GOT3 (cell line): ENCODE measurements around the gene AOPEP.

Source experiments
- DNase-seq: peaks from one replicate; lab custom pipeline; 2025; ENCODE audit warnings: mixed read lengths; lab: John Stamatoyannopoulos, UW

The AOPEP gene

GRCh38 chr9:94899464-94900221 lies 173.1 kb downstream of the AOPEP start:
- DNase-seq = no peak

- no peak for DNase-seq
Observed at GRCh38 chr9:94900222-94901018, 173.9 kb downstream of the AOPEP start.

DNA sequence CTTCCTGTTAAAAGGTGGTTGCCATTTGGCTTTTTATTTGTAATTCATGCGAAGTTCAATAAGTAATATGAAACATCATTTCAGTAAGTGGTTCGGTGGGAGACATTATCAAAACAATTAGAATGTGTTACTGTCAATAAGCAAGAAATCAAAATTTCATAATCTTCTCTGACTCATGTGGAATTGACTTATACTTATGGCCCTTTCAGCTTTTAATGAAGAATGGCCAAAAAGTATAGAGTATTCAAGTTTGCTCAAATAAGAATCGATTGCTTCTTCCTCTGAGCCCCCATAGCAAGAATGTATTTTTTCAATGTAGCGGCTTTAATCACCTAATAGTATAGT lies 174.5 kb downstream of the AOPEP start:
- DNase-seq = no peak

DNA sequence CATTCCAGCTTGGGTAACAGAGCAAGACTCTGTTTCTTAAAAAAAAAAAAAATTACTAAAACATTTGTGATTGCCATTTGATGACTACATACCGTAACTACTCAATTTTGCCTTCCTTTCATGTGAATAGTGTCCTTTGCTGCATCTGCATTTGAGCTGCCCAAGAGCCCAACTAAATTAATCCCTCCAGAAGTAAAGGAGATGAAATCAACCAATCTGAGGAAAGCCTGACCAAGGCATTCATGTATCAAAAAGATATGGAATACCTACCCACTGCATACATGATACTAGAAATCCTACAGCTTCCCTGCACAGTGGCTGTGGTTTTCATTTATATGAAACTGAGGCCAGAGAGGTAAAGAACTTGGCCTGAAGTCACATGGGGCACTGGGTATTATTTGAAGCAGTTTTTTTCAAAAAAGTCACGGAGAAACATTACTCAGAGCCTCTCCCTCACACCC lies 177.5 kb downstream of the AOPEP start:
- DNase-seq = no peak

- DNase-seq = no peak
Observed at GRCh38 chr9:94904806-94905205, 178.3 kb downstream of the AOPEP start.

DNA sequence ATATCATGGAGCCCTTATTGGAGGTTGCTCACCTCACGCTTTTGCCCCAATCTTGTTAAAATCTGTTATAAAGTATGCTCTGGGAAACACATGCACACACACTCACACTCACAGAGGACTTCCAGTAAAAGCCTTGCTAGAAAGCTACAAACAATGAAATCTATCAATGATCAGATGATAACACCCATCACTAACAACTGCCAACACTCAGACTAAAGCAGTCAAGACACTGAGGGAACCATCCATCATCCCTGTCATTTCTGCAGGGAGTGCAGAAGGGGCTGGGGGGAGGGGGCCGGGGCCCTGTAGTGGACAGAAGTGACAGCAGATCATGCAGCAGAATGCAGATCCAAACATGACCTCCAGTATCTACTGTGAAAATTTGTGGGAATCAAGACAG lies 179.1 kb downstream of the AOPEP start:
- DNase-seq = no peak

GRCh38 chr9:94906181-94906580 lies 179.7 kb downstream of the AOPEP start:
- DNase-seq = no peak

- DNase-seq = no peak
Observed at GRCh38 chr9:94906713-94907112, 180.2 kb downstream of the AOPEP start.

- no peak for DNase-seq
Observed at GRCh38 chr9:94907264-94907936, 180.9 kb downstream of the AOPEP start.

DNA sequence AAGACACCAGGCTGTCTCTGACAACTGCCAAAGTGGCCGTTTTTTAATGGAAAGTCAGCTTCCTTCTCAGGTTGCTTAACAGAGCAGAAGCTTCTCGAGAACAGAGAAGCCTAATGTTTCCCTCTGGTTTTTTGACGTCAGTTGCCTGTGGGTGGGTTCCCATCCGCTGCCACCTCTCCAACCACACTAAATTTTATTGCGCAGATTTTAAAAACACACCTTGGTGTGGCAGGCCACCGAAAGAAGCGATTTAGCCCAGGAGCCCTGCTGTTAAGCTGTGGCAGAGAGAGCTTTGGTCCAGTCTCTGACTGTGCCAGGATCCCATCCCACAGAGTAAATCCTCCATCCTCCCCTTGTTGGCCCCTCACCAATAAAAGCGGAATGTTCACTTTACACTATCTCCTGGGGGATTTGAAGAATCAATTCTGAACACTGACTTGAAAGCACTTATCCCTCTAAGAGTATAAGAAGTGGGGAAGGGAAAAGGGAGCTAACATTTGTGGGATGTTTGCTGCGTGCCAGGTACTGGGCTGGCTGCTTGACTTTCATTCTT lies 181.6 kb downstream of the AOPEP start:
- no peak for DNase-seq

GRCh38 chr9:94908583-94909249 lies 182.2 kb downstream of the AOPEP start:
- no peak for DNase-seq

GRCh38 chr9:94909250-94909894 lies 182.9 kb downstream of the AOPEP start:
- DNase-seq = no peak

GRCh38 chr9:94909965-94910730 lies 183.6 kb downstream of the AOPEP start:
- DNase-seq = no peak

DNA sequence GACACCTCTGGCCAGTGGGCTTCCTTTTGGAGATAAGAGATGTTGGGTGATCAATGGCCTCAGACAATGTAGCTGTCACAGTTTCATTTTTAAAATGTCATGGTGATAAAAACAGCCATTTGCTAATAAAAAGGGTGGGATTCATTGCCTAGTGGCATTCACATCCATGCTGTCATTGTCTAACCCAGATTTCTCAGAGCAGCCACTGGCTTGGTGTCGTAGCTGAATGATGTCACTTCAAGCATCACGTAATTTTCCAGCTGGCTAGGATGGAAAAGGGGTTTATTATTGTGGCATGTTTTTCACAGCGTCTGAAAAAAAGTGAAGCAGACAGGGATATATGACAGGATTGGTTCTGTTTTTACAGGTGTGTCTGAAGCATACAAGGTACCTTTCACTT lies 184.7 kb downstream of the AOPEP start:
- DNase-seq = no peak

- DNase-seq = no peak
Observed at GRCh38 chr9:94911986-94912635, 185.6 kb downstream of the AOPEP start.

GRCh38 chr9:94912700-94913249 lies 186.3 kb downstream of the AOPEP start:
- DNase-seq = no peak

GRCh38 chr9:94913550-94913949 lies 187.1 kb downstream of the AOPEP start:
- no peak for DNase-seq

- DNase-seq = no peak
Observed at GRCh38 chr9:94915476-94916450, 189.3 kb downstream of the AOPEP start.

DNA sequence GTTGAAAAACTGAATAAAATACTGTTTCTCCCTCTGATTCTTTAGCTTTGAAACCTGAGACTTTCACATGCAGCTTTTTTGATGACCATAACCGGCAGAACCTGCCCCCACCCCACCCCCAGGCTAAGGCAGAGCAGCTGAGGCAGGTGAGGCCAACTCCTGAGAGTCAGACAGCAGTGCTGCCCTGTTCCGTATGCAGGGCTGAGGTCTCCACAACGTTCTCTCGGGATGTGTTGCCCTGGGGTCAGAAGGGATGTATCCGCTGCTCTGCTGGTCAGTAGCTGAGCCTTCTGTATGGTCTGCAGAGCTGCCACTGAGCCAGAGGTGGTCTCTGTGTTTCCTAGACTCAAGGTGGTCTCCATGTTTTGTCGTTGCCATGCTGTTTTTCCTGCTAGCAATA lies 190.5 kb downstream of the AOPEP start:
- DNase-seq = no peak
